Activated B cell treated with CpG ODN at 0.5 μM for 24 hours (primary cell): ENCODE results near the gene PDZRN4. TPM values are rescaled to one million over a fixed set of nuclear protein-coding genes. Genes with fewer than 3 reads are reported as not detected.
"Not testable (repeated sequence)": the region's sequence is repeated elsewhere in the genome, so short reads cannot be mapped to it uniquely, and the experiment has no call there.

Source experiments
- ATAC-seq: fragments of 200-7000 bp; cut with Tn5 transposase; one replicate; pipeline ENCODE4 v1.10.0; 2021; ENCODE audit warnings: low read depth, mild to moderate bottlenecking, moderate library complexity
- CTCF ChIA-PET: fragments of 350-600 bp; sonication (Branson Sonifier 250); formaldehyde crosslinking; loops from one replicate; lab custom pipeline; 2021; ENCODE audit warnings: antibody characterized with exemption; lab: Charles Lee
- POLR2A ChIA-PET: fragments of 350-600 bp; sonication (Branson Sonifier 250); formaldehyde crosslinking; loops from one replicate; lab custom pipeline; 2021; ENCODE audit warnings: antibody characterized with exemption; lab: Charles Lee
- DNase-seq: peaks from one replicate; pipeline ENCODE4 v3.0.0; 2022
- H3K27ac Mint-ChIP-seq: one replicate; pipeline ENCODE4 v1.8.0; 2020; ENCODE audit warnings: mixed read lengths
- H3K27me3 Mint-ChIP-seq: one replicate; pipeline ENCODE4 v1.8.0; 2021; ENCODE audit warnings: mixed read lengths
- H3K36me3 Mint-ChIP-seq: one replicate; pipeline ENCODE4 v1.8.0; 2021; ENCODE audit warnings: low read depth, mixed read lengths
- H3K4me1 Mint-ChIP-seq: one replicate; pipeline ENCODE4 v1.8.0; 2021; ENCODE audit warnings: mixed read lengths
- H3K4me3 Mint-ChIP-seq: one replicate; pipeline ENCODE4 v1.8.0; 2020; ENCODE audit warnings: mild to moderate bottlenecking, mixed read lengths
- H3K9me3 Mint-ChIP-seq: one replicate; pipeline ENCODE4 v1.8.0; 2020; ENCODE audit warnings: mixed read lengths
- CTCF ChIP-seq: fragments of 200-600 bp; IDR thresholded peaks from one replicate; pipeline ENCODE4 v1.8.0; 2022; ENCODE audit warnings: antibody characterized with exemption, mild to moderate bottlenecking
- intact Hi-C: fragments of 100-400 bp; cut with micrococcal nuclease; formaldehyde crosslinking; loops from one replicate; pipeline ENCODE4 v1.15.1; 2024
- total RNA-seq: library from RNA; stranded (reverse); gene quantifications from 2 replicates; pipeline ENCODE4 v1.2.3, GENCODE V29; 2022

PDZRN4 gene
- total RNA-seq, 1 donor from 2014 or later = not detected

GRCh38 chr12:41277946-41278267 lies 89.8 kb downstream of the PDZRN4 start:
- no peak overlapping the region for H3K27ac Mint-ChIP-seq
- H3K4me1 Mint-ChIP-seq = peaks cover 3% of the 10 kb centered on the region
- H3K9me3 Mint-ChIP-seq = no peaks in the 10 kb centered on the region
- no peak for TF ChIP-seq CTCF
- no peak overlapping the region for H3K4me3 Mint-ChIP-seq
- intact Hi-C loops = loop anchor here (1.0 to 2.0 kb wide), 6 partner anchors 746 to 1291 kb away; no protein-coding TSS in a partner anchor
- DNase-seq (no peak), ATAC-seq (no peak)
- ChIA-PET POLR2A (no interaction called here), CTCF (interaction anchor here (1.1 to 4.3 kb wide), 7 partner anchors 9 to 1291 kb away, joined by 4 to 28 read pairs (median 6); no protein-coding TSS in a partner anchor)
- peaks cover 5% of the 10 kb centered on the region for H3K27me3 Mint-ChIP-seq
- H3K36me3 Mint-ChIP-seq = no peaks in the 10 kb centered on the region

GRCh38 chr12:41280341-41281095 lies 92.4 kb downstream of the PDZRN4 start:
- H3K4me3 Mint-ChIP-seq, H3K4me1 Mint-ChIP-seq, H3K27me3 Mint-ChIP-seq, POLR2A ChIA-PET, DNase-seq, H3K36me3 Mint-ChIP-seq, intact Hi-C loops, H3K9me3 Mint-ChIP-seq, ATAC-seq, H3K27ac Mint-ChIP-seq: not testable (repeated sequence)
- CTCF ChIA-PET = interaction anchor here (1.1 kb wide), 1 partner anchor 743 kb away, joined by 3 read pairs; no protein-coding TSS in a partner anchor

- CTCF ChIA-PET, H3K27ac Mint-ChIP-seq, H3K4me1 Mint-ChIP-seq, ATAC-seq, H3K27me3 Mint-ChIP-seq, H3K9me3 Mint-ChIP-seq, H3K4me3 Mint-ChIP-seq, H3K36me3 Mint-ChIP-seq, intact Hi-C loops, DNase-seq, POLR2A ChIA-PET: not testable (repeated sequence)
Observed at GRCh38 chr12:41285470-41285869, 97.3 kb downstream of the PDZRN4 start.

GRCh38 chr12:41286426-41286825 lies 98.3 kb downstream of the PDZRN4 start:
- no peak for DNase-seq

GRCh38 chr12:41287500-41288141 lies 99.5 kb downstream of the PDZRN4 start:
- DNase-seq (no peak), ATAC-seq (no peak)
- H3K9me3 Mint-ChIP-seq = no peaks in the 10 kb centered on the region
- H3K27ac Mint-ChIP-seq = no peak overlapping the region
- H3K4me3 Mint-ChIP-seq = no peak overlapping the region
- no peaks in the 10 kb centered on the region for H3K4me1 Mint-ChIP-seq
- CTCF ChIA-PET = no interaction called here
- H3K36me3 Mint-ChIP-seq = no peaks in the 10 kb centered on the region
- POLR2A ChIA-PET = no interaction called here
- no peaks in the 10 kb centered on the region for H3K27me3 Mint-ChIP-seq
- no peak for TF ChIP-seq CTCF
- intact Hi-C loops = no loop called here

More at GRCh38 chr12:41286426-41286825, 98.3 kb downstream of the PDZRN4 start:
- Mint-ChIP-seq H3K36me3 (no peaks in the 10 kb centered on the region), H3K27me3 (no peaks in the 10 kb centered on the region), H3K4me3 (no peak overlapping the region), H3K9me3 (no peaks in the 10 kb centered on the region), H3K4me1 (no peaks in the 10 kb centered on the region), H3K27ac (no peak overlapping the region)
- POLR2A ChIA-PET = no interaction called here
- ATAC-seq = no peak
- TF ChIP-seq CTCF = no peak
- CTCF ChIA-PET = interaction anchor here (1.2 kb wide), 1 partner anchor 8 kb away, joined by 4 read pairs; no protein-coding TSS in a partner anchor
- intact Hi-C loops = no loop called here

- DNase-seq = no peak
- TF ChIP-seq CTCF = no peak
- Mint-ChIP-seq H3K27ac (no peak overlapping the region), H3K27me3 (no peaks in the 10 kb centered on the region), H3K4me1 (no peaks in the 10 kb centered on the region), H3K36me3 (no peaks in the 10 kb centered on the region), H3K4me3 (no peak overlapping the region), H3K9me3 (no peaks in the 10 kb centered on the region)
- no peak for ATAC-seq
- CTCF ChIA-PET = no interaction called here
- POLR2A ChIA-PET = no interaction called here
- intact Hi-C loops = no loop called here
Observed at GRCh38 chr12:41288142-41288811, 100.2 kb downstream of the PDZRN4 start.
